NCI-H2196 (cell line): ENCODE data around the gene RGS3.
A peak's percentile ranks its signal among the peaks of the same experiment; 100 is the strongest.

Experiments
- DNase-seq: peaks from one replicate; lab custom pipeline; 2025; ENCODE audit not compliant: unreplicated experiment; lab: John Stamatoyannopoulos, UW

The RGS3 gene

GRCh38 chr9:113582698-113583200 lies 119.2 kb downstream of the RGS3 start:
- DNase-seq: no peak

- DNase-seq: no peak
Observed at GRCh38 chr9:113583511-113584427, 120.2 kb downstream of the RGS3 start.

DNA sequence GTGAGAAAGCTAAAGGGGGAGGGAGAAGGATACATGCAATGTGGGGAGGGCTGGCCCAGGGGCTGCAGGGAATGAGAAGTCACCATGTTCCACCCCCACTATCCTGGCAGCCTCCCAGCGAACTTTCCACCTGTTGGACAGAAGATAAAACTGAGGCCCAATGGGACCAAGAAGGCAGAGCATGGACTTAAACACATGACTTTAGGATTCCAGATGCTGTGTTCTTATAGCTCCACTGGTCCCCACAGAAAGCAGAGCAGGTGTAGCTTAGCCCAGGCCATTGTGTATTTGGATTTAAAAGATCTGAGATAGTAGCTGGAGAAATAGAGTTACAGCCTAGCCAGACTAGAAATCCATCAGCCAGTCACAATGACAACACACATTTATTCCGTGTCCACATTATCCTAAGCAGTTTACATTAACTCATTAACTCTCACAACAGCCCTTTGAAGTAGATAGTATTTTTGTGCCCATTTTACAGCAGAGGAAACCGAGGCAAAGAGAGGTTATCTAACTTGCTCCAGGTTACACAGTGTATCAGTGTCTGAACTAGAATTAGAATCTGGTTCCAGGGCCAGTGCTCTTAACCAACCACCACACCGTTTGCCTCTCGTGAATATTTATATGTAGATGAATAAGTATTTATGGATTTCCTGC lies 121.0 kb downstream of the RGS3 start:
- no peak for DNase-seq

DNA sequence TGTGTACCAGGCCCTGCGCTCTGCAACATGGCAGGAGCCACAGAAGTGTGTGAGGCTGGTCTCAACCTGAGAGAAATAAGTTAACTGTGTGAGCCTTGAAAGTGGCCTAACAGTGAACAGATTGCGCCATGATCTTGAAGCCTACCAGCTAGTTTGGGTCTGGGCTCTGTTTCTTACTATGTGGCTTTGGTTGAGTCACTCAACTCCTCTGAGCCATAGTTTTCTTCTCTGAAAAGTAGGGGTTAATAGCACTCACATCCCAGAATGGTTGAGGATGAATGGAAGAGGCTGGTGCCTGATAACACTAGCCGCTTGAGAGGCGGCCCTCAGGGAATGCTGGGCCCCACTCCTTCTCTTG lies 121.5 kb downstream of the RGS3 start:
- DNase-seq: no peak

- no peak for DNase-seq
Observed at GRCh38 chr9:113585555-113585954, 122.0 kb downstream of the RGS3 start.

DNA sequence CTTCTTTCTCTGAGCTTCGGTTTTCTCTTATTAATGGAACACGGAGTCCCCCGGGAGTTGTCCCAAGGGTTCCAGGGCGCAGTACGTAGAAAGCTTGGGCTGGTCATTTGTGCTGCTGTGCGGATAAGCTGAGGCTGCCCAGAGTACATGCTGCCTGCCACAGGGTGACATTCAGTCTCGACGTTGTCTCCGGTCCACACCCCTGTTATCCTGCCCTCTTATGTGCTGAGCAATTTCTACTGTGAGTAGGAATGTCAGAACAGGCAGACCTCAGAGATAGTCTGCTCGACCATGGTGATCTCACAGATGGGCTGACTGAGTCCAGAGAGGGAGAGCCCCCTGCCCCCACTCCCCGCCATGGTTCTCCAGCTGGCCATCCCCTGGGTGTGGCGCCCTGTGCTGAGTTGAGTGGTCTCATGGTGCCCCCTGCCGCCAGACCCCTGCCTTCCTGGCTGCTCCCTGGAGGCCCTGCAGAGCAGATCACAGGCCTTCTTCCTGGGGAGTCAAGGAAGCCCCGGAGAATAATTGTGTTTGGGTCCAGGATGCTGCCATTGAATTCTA lies 124.0 kb downstream of the RGS3 start:
- DNase-seq: no peak

- DNase-seq: no peak
Observed at GRCh38 chr9:113588242-113588810, 124.8 kb downstream of the RGS3 start.

DNA sequence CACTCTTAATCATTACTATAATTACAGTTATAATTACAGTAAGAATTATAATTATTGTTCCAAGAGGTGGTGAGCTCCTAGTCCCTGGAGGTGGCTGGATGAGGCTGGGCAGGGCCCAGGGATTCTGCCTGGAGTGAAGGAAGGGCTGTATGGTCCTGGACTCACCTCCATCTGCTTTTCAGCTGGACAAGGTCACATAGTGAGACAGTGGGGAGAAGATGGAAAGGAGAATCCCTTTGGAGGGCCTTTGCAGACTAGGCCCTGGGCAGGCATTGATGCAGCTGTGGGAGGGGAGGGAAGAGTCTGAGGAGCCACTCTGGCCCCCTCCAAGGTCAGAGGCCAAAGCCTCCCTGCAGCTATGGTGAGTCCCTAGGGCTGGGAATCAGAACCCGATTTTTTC lies 125.4 kb downstream of the RGS3 start:
- no peak for DNase-seq

- no peak for DNase-seq
Observed at GRCh38 chr9:113589407-113589806, 125.9 kb downstream of the RGS3 start.

- no peak for DNase-seq
Observed at GRCh38 chr9:113589890-113590289, 126.4 kb downstream of the RGS3 start.

DNA sequence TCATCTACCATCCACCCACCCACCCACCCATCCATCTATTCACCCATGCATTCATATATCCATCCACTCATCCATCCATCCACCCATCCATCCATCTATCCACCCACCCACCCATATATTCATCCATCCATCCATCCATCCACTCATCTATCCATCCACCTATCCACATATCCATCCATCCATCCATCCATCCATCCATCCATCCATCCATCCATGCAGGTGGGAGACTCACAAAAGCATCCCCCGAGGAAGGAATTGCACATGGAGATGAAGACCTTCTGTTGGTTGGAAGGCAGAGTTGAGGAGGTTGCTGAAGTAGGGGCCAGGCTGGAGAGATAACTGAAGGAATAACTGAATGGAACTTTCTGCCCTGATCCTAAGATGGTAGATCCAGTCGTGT lies 126.9 kb downstream of the RGS3 start:
- no peak for DNase-seq

GRCh38 chr9:113590991-113591898 lies 127.7 kb downstream of the RGS3 start:
- peak; percentile 80 for DNase-seq

- DNase-seq: no peak
Observed at GRCh38 chr9:113591899-113592625, 128.5 kb downstream of the RGS3 start.

GRCh38 chr9:113592876-113593575 lies 129.5 kb downstream of the RGS3 start:
- DNase-seq: no peak

GRCh38 chr9:113593682-113594281 lies 130.3 kb downstream of the RGS3 start:
- DNase-seq: no peak

DNA sequence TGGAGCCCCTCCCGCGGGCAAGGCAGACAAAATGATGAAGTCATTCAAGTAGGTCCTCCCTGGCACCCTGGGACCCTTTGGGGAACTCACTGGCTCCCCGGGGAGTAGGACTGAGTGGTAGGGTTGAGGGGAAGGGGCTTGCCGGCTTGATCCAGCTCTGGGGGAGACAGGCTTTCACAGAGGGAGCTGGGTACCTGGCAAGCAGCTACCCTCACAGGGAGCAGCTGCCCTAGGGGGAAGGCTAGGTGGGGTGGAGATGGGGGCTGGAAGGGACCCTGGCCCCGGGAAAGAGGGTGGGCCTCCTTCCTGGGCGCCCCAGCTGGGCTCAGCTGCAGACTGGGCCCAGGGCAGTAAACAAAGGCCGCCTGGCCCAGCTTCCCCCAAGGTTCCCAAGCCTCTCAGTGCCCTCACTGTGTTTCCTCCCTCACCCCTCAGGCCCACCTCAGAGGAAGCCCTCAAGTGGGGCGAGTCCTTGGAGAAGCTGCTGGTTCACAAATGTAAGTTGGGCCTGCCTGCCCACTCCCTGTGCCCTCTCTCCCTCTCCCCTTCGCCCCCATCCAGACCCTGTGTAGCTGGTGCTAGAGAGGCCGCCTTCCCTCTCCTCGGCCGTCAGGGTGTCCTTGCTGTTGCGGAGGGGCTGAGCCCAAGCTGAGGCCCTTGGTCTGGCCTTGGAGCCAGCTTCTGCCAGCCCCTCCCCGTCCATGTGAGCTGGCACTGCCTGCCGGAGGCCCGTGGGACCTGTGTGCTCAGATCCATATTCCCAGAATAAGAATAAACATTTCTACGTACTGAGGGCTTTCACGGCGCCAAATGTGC lies 131.2 kb downstream of the RGS3 start:
- no peak for DNase-seq

DNA sequence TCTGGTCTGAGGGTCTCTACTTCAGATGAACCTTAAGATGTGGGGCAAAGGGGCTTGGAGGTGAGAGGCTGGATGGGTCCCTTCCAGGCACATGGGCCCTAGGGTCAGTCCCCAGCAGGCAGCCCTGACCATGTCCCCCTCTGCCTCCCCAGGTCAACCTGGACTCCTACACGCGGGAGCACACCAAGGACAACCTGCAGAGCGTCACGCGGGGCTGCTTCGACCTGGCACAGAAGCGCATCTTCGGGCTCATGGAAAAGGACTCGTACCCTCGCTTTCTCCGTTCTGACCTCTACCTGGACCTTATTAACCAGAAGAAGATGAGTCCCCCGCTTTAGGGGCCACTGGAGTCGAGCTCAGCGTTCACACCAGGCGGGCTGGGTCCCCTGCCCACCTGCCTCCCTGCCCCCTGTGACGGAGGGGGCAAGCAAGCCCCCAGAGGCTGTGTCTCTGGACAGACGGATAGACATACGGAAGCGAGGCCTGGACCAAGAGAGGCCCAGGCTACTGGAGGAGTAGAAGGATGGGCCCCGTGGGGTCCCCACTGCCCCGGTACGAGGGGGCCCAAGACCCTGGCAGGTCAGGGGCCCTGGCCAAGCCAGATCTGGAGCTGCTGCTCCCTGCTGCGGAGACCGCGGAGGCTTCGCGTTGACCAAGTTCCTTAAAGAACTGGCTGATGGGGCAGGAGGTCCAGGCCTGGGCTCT lies 133.2 kb downstream of the RGS3 start:
- DNase-seq: no peak
